H1 (cell line): ENCODE measurements around the gene HTR4. TPM values are rescaled to one million over a fixed set of nuclear protein-coding genes. Genes with fewer than 3 reads are reported as not detected.

Experiments used
- CTCF ChIA-PET: fragments of 300-600 bp; sonication (Branson Sonifier 250); formaldehyde crosslinking; loops from one replicate; lab custom pipeline; 2021; ENCODE audit not compliant: partially characterized antibody; lab: Charles Lee
- POLR2A ChIA-PET: fragments of 300-600 bp; sonication (Branson Sonifier 250); formaldehyde crosslinking; loops from one replicate; lab custom pipeline; 2021; ENCODE audit warnings: inconsistent platforms; ENCODE audit not compliant: partially characterized antibody; lab: Charles Lee
- DNase-seq, 2 experiments: peaks; one replicate each; pipeline versions ENCODE4 v3.0.0 to v3.0.0-alpha.2; 2010 to 2022; ENCODE audit warnings: low spot score in 2 of 2, low read depth in 1 of 2, mixed read lengths in 1 of 2
- FAIRE-seq: peaks from 2 replicates; lab custom pipeline; 2011; peaks lifted over from hg19 to GRCh38; lab: Jason Lieb, UNC
- H2AFZ ChIP-seq: 2 replicates; pipeline ENCODE4 v1.8.1; 2012; ENCODE audit warnings: low read length, inconsistent platforms
- H2AK5ac ChIP-seq: 2 replicates; pipeline ENCODE4 v1.6.1; 2013; ENCODE audit warnings: low read depth, low read length
- H2BK120ac ChIP-seq: replicated peaks from 2 replicates; pipeline ENCODE3; 2013; ENCODE audit warnings: low read depth, low read length, inconsistent platforms
- H2BK12ac ChIP-seq: 2 replicates; pipeline ENCODE4 v1.6.1; 2013; ENCODE audit warnings: low read depth, low read length
- H2BK15ac ChIP-seq: 2 replicates; pipeline ENCODE4 v1.6.1; 2013; ENCODE audit warnings: low read length
- H2BK20ac ChIP-seq: 2 replicates; pipeline ENCODE4 v1.6.1; 2013; ENCODE audit warnings: low read length
- H2BK5ac ChIP-seq: 2 replicates; pipeline ENCODE4 v1.6.1; 2013; ENCODE audit warnings: low read depth, low read length
- H3K14ac ChIP-seq: 2 replicates; pipeline ENCODE4 v1.6.1; 2013; ENCODE audit warnings: inconsistent platforms; ENCODE audit not compliant: insufficient read length
- H3K18ac ChIP-seq: 2 replicates; pipeline ENCODE4 v1.6.1; 2013; ENCODE audit warnings: low read length; ENCODE audit errors: extremely low read depth
- H3K23ac ChIP-seq: 2 replicates; pipeline ENCODE4 v1.6.1; 2013; ENCODE audit warnings: inconsistent platforms; ENCODE audit not compliant: insufficient read length
- H3K23me2 ChIP-seq: 2 replicates; pipeline ENCODE4 v1.6.1; 2013; ENCODE audit warnings: low read depth, low read length
- H3K27ac ChIP-seq: 2 replicates; pipeline ENCODE4 v1.6.1; 2011; ENCODE audit warnings: low read depth, low read length, inconsistent platforms
- H3K27me3 ChIP-seq, 4 experiments: replicated peaks in 1 of 4; 1 replicate in 1 of 4; 2 replicates in 3 of 4; pipeline versions ENCODE4 v1.6.1 to v1.8.1; 2011 to 2013; ENCODE audit warnings: low read length in 3 of 4, mild to moderate bottlenecking in 3 of 4, inconsistent platforms in 2 of 4, mixed read lengths in 2 of 4, moderate library complexity in 1 of 4; ENCODE audit not compliant: control insufficient read depth in 3 of 4, insufficient read depth in 3 of 4; ENCODE audit errors: extremely low read depth in 1 of 4
- H3K36me3 ChIP-seq, 4 experiments: 2 replicates each; pipeline versions ENCODE4 v1.6.1 to v1.8.1; 2011 to 2013; ENCODE audit warnings: mild to moderate bottlenecking in 4 of 4, low read length in 3 of 4, moderate library complexity in 2 of 4, control low read depth in 1 of 4, inconsistent platforms in 1 of 4; ENCODE audit not compliant: insufficient read depth in 4 of 4, control insufficient read depth in 2 of 4
- H3K4ac ChIP-seq: replicated peaks from 2 replicates; pipeline ENCODE3; 2013; ENCODE audit warnings: low read length, low read depth, mixed read lengths, inconsistent platforms; ENCODE audit not compliant: insufficient read length
- H3K4me1 ChIP-seq, 4 experiments: replicated peaks in 1 of 4; 1 replicate in 1 of 4; 2 replicates in 3 of 4; pipeline versions ENCODE4 v1.6.1 to v1.8.1; 2011 to 2013; ENCODE audit warnings: low read length in 3 of 4, inconsistent platforms in 2 of 4, mixed read lengths in 1 of 4; ENCODE audit not compliant: insufficient read depth in 4 of 4, control insufficient read depth in 3 of 4
- H3K4me2 ChIP-seq, 2 experiments: 2 replicates each; pipeline versions ENCODE4 v1.6.1 to v1.8.1; 2011 to 2013; ENCODE audit warnings: low read depth in 2 of 2, low read length in 2 of 2, control low read depth in 1 of 2, inconsistent platforms in 1 of 2, mild to moderate bottlenecking in 1 of 2; ENCODE audit not compliant: insufficient read depth in 1 of 2
- H3K4me3 ChIP-seq, 4 experiments: fragments of 200-600, 300-600 bp in 1 of 4; sonication (generic), shearing (Covaris generic), sonication (Bioruptor Twin) in 1 of 4; 2 replicates each; pipeline versions ENCODE4 v1.5.1 to v1.8.1; 2011 to 2016; ENCODE audit warnings: low read length in 4 of 4, low read depth in 3 of 4, control low read depth in 2 of 4, inconsistent platforms in 2 of 4, mild to moderate bottlenecking in 2 of 4, mixed read lengths in 1 of 4, moderate library complexity in 1 of 4; ENCODE audit not compliant: insufficient read depth in 2 of 4; ENCODE audit errors: extremely low read depth in 1 of 4
- H3K56ac ChIP-seq: replicated peaks from 2 replicates; pipeline ENCODE3; 2013; ENCODE audit warnings: low read depth, mild to moderate bottlenecking, mixed read lengths, low read length, inconsistent platforms; ENCODE audit not compliant: insufficient read length
- H3K79me1 ChIP-seq: 2 replicates; pipeline ENCODE4 v1.6.1; 2013; ENCODE audit warnings: low read depth, low read length, control low read depth
- H3K79me2 ChIP-seq, 2 experiments: 2 replicates each; pipeline versions ENCODE4 v1.6.1 to v1.8.1; 2012 to 2013; ENCODE audit warnings: low read length in 2 of 2, mild to moderate bottlenecking in 2 of 2, inconsistent platforms in 1 of 2; ENCODE audit not compliant: insufficient read depth in 2 of 2, control insufficient read depth in 1 of 2
- H3K9ac ChIP-seq, 4 experiments: replicated peaks in 1 of 4; 1 replicate in 1 of 4; 2 replicates in 3 of 4; pipeline versions ENCODE4 v1.6.1 to v1.8.1; 2011 to 2013; ENCODE audit warnings: low read depth in 3 of 4, low read length in 3 of 4, control low read depth in 2 of 4, mild to moderate bottlenecking in 2 of 4, moderate library complexity in 2 of 4, inconsistent platforms in 1 of 4; ENCODE audit errors: extremely low read depth in 1 of 4
- H3K9me3 ChIP-seq, 2 experiments: 2 replicates each; pipeline versions ENCODE4 v1.6.1 to v1.8.1; 2012 to 2013; ENCODE audit warnings: mild to moderate bottlenecking in 2 of 2, moderate library complexity in 2 of 2, control low read depth in 1 of 2, inconsistent platforms in 1 of 2, low read depth in 1 of 2, low read length in 1 of 2, mixed read lengths in 1 of 2; ENCODE audit not compliant: insufficient read depth in 2 of 2
- H4K20me1 ChIP-seq, 2 experiments: replicated peaks in 1 of 2; 2 replicates each; pipeline versions ENCODE3 to v1.8.1; 2011 to 2013; ENCODE audit warnings: inconsistent platforms in 2 of 2, low read length in 2 of 2, mild to moderate bottlenecking in 1 of 2; ENCODE audit not compliant: insufficient read depth in 2 of 2, control insufficient read depth in 1 of 2
- H4K5ac ChIP-seq: 2 replicates; pipeline ENCODE4 v1.6.1; 2013; ENCODE audit warnings: low read length, low read depth, mixed read lengths, inconsistent platforms; ENCODE audit not compliant: insufficient read length
- H4K8ac ChIP-seq: 2 replicates; pipeline ENCODE4 v1.8.0; 2013; ENCODE audit warnings: mild to moderate bottlenecking, moderate library complexity, low read length, inconsistent platforms; ENCODE audit not compliant: insufficient read depth; ENCODE audit errors: extremely low read depth
- H4K91ac ChIP-seq: replicated peaks from 2 replicates; pipeline ENCODE3; 2013; ENCODE audit warnings: low read length, mixed read lengths, inconsistent platforms; ENCODE audit not compliant: insufficient read length
- SP1 ChIP-seq: IDR thresholded peaks from 2 replicates; pipeline ENCODE4 v1.6.1; 2011; ENCODE audit warnings: low read depth, low read length
- WGBS, 2 experiments: shearing (Covaris generic) in 1 of 2; methylation state at CpG; one replicate each; pipeline versions ENCODE4 v1.1.6 to v1.1.7; 2013 to 2015; ENCODE audit warnings: low lambda C conversion rate in 2 of 2, mixed read lengths in 2 of 2, inconsistent platforms in 1 of 2, low coverage in 1 of 2, missing lambda C conversion rate in 1 of 2; ENCODE audit not compliant: insufficient replicate concordance in 2 of 2, insufficient coverage in 1 of 2, insufficient read length in 1 of 2; ENCODE audit errors: extremely low coverage in 1 of 2, missing lambda C conversion rate in 1 of 2; 5-methylcytosine and 5-hydroxymethylcytosine counted together
- polyA plus RNA-seq, 7 experiments: library from polyadenylated mRNA; depleted of rRNA in 3 of 7; stranded (reverse) in 5 of 7; unstranded in 2 of 7; fragments of >200 nt in 5 of 7; fragments of 200-250 nt in 2 of 7; gene quantifications; 1 replicate in 5 of 7; 2 replicates in 1 of 7; 4 replicates in 1 of 7; pipeline versions ENCODE4 v1.2.1 to v1.2.3, GENCODE V29; 2011 to 2013; ENCODE audit warnings: missing spikeins in 2 of 7, mixed read lengths in 2 of 7
- total RNA-seq: library from RNA; stranded (reverse); fragmentation: NEBNext Ultra II Directional; extraction: Animal tissue kit (Norgen Biotek cat#: 25700); gene quantifications from 2 replicates; pipeline ENCODE4 v1.2.1, GENCODE V29; 2021

Gene HTR4
- total and polyA plus RNA-seq, 2 of the 8 experiments (the other 6 are each of a cell fraction or from before 2014, with no cell fraction given) = not detected

- DNase-seq = no peak
- H4K8ac ChIP-seq = peak overlapping the region; percentile 72; the same call in 1 of the 2 replicates
- H3K9me3 ChIP-seq = no peaks in the 10 kb centered on the region
- no peak overlapping the region for H4K5ac ChIP-seq
- H3K4me2 ChIP-seq = 0 out of 4 replicates have a peak overlapping the region, but pooled peaks of 1 of the 2 experiments have one; percentile 1
- no peaks in the 10 kb centered on the region for H3K79me2 ChIP-seq
- no peak overlapping the region for H2BK15ac ChIP-seq
- no peak overlapping the region for H3K14ac ChIP-seq
- no peak overlapping the region for H3K23ac ChIP-seq
- no peak overlapping the region for H3K4me3 ChIP-seq
- H3K56ac ChIP-seq = no peak overlapping the region
- 0 out of 2 replicates have a peak overlapping the region, but pooled peaks have one; percentile 40 for H2BK5ac ChIP-seq
- no peaks in the 10 kb centered on the region for H3K4me1 ChIP-seq
- ChIA-PET CTCF (interaction anchor here (0.6 to 3.4 kb wide), 33 partner anchors 10 to 1711 kb away, joined by 3 to 31 read pairs (median 4); no protein-coding TSS in a partner anchor), POLR2A (no interaction called here)
- 92% methylated on average over 7 of the region's 7 CpGs; no CpG with 5 or more reads in 1 of the 2 experiments for WGBS, 2 experiments
- no peaks in the 10 kb centered on the region; a peak in 2 of 7 replicates for H3K27me3 ChIP-seq
- FAIRE-seq = no peak
- H3K18ac ChIP-seq = no peak overlapping the region
- no peak overlapping the region for H3K4ac ChIP-seq
- H3K9ac ChIP-seq = no peak overlapping the region
- H2BK120ac ChIP-seq = no peak overlapping the region
- no peak overlapping the region for H3K27ac ChIP-seq
- no peak overlapping the region for H2AK5ac ChIP-seq
- TF ChIP-seq SP1 = no peak
- H4K91ac ChIP-seq = no peak overlapping the region
- H4K20me1 ChIP-seq = no peaks in the 10 kb centered on the region
- no peak overlapping the region for H2BK12ac ChIP-seq
- H2BK20ac ChIP-seq = no peak overlapping the region; the same call in 1 of the 2 replicates
- H3K23me2 ChIP-seq = no peaks in the 10 kb centered on the region
- H2AFZ ChIP-seq = peak overlapping the region; percentile 99
- no peaks in the 10 kb centered on the region for H3K36me3 ChIP-seq
- no peaks in the 10 kb centered on the region for H3K79me1 ChIP-seq
Measured at GRCh38 chr5:148482196-148482595, 172.1 kb downstream of the HTR4 start.
